KMS-11 (cell line): ENCODE results near the gene DFFB.
A peak's percentile ranks its signal among the peaks of the same experiment; 100 is the strongest.

Experiments
- H2AFZ ChIP-seq: fragments of 200-600 bp; sonication (generic); 2 replicates; pipeline ENCODE4 v1.6.1; 2016; ENCODE audit warnings: antibody characterized with exemption, mixed run types, low read depth
- H3K27ac ChIP-seq: fragments of 200-600 bp; sonication (generic); 2 replicates; pipeline ENCODE4 v1.6.1; 2016; ENCODE audit warnings: mild to moderate bottlenecking, mixed run types
- H3K27me3 ChIP-seq: fragments of 200-600 bp; sonication (generic); 2 replicates; pipeline ENCODE4 v1.6.1; 2017; ENCODE audit warnings: mild to moderate bottlenecking, low read depth, mixed run types, moderate library complexity; ENCODE audit not compliant: insufficient read depth
- H3K36me3 ChIP-seq: fragments of 200-600 bp; sonication (generic); 2 replicates; pipeline ENCODE4 v1.6.1; 2017; ENCODE audit warnings: mild to moderate bottlenecking, mixed run types; ENCODE audit not compliant: insufficient read depth
- H3K4me1 ChIP-seq: fragments of 200-600 bp; sonication (generic); 2 replicates; pipeline ENCODE4 v1.6.1; 2016; ENCODE audit warnings: mild to moderate bottlenecking, low read depth, mixed run types; ENCODE audit not compliant: poor library complexity, severe bottlenecking
- H3K4me2 ChIP-seq: fragments of 200-600 bp; sonication (generic); 2 replicates; pipeline ENCODE4 v1.7.0; 2016; ENCODE audit warnings: mild to moderate bottlenecking, mixed run types
- H3K4me3 ChIP-seq: fragments of 200-600 bp; sonication (generic); IDR thresholded peaks from 2 replicates; pipeline ENCODE4 v1.6.1; 2017; ENCODE audit warnings: low read depth, low read length, mixed read lengths; ENCODE audit not compliant: insufficient read depth
- H3K79me2 ChIP-seq: fragments of 200-600 bp; sonication (generic); 2 replicates; pipeline ENCODE4 v1.6.1; 2016; ENCODE audit warnings: low read depth, mixed run types; ENCODE audit not compliant: insufficient read depth
- H3K9ac ChIP-seq: fragments of 200-600 bp; sonication (generic); 2 replicates; pipeline ENCODE4 v1.6.1; 2016; ENCODE audit warnings: mild to moderate bottlenecking, mixed run types
- H4K20me1 ChIP-seq: fragments of 200-600 bp; sonication (generic); 2 replicates; pipeline ENCODE4 v1.6.1; 2016; ENCODE audit warnings: mild to moderate bottlenecking, mixed run types; ENCODE audit not compliant: insufficient read depth
- TF ChIP-seq, protein P1 (sequence below): fragments of 200-600 bp; sonication (generic); conservative IDR thresholded peaks from 2 replicates; pipeline ENCODE4 v1.6.1; 2017; ENCODE audit warnings: low read depth, mild to moderate bottlenecking, antibody characterized with exemption, low read length, moderate library complexity, mixed read lengths

Gene DFFB

DNA sequence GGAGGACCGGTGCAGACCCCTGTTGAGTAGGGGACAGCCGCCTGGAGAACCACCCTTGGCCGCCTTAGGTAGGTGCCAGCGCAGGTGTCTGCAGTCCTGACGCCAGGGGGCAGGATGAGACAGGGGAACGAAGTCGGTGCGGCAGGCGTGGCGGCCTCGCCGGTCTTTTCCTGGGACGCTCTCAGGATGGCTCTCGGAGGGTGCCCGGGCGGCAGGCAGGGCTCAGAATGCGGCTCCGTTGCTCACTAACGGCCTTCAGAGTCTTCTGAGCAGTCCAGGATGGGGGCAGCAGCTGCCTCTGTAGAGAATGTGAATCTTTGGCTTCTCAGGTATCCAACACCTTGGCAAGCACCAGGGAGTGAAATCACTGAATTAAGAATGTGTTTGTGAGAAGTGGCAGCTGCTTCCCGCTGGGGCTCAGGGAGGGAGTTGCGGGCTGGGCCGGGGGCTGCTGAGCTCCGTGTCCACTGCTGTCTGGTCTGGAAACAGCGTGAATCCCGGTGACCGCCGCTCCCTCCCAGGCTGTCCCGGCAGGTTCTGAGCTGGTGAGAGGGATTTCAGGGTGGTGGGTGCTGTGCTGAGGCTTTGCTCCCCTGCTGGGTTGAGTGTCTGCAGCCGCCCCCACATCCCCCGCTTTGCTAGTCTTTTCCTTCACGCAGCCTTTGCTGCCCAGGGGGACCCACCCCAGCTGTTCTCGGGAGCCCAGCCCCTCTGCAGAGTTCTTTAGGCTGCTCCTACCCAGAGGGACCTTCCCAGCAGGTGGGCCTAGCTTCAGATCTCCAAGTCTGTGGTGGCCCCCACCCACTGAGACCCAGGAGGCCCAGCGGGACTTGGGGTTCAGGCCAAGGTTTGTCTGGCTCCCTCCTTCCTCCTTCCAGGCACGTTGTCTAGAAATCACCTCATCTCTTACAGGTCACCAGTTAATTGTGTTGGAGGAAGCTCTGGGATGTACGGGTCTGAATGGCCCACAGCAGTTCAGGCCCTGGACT, 53.9 kb downstream of the DFFB start:
- peaks cover 2% of the 10 kb centered on the region; the same call in 1 of the 2 replicates for H3K27me3 ChIP-seq
- H3K4me2 ChIP-seq = no peak overlapping the region
- no peak overlapping the region for H3K27ac ChIP-seq
- TF ChIP-seq, protein P1, sequence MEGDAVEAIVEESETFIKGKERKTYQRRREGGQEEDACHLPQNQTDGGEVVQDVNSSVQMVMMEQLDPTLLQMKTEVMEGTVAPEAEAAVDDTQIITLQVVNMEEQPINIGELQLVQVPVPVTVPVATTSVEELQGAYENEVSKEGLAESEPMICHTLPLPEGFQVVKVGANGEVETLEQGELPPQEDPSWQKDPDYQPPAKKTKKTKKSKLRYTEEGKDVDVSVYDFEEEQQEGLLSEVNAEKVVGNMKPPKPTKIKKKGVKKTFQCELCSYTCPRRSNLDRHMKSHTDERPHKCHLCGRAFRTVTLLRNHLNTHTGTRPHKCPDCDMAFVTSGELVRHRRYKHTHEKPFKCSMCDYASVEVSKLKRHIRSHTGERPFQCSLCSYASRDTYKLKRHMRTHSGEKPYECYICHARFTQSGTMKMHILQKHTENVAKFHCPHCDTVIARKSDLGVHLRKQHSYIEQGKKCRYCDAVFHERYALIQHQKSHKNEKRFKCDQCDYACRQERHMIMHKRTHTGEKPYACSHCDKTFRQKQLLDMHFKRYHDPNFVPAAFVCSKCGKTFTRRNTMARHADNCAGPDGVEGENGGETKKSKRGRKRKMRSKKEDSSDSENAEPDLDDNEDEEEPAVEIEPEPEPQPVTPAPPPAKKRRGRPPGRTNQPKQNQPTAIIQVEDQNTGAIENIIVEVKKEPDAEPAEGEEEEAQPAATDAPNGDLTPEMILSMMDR = peak; percentile 58
- H3K36me3 ChIP-seq = no peaks in the 10 kb centered on the region
- H3K4me1 ChIP-seq = no peaks in the 10 kb centered on the region
- H3K4me3 ChIP-seq = no peak overlapping the region
- no peak overlapping the region for H3K9ac ChIP-seq
- no peak overlapping the region for H2AFZ ChIP-seq
- H4K20me1 ChIP-seq = no peaks in the 10 kb centered on the region
- H3K79me2 ChIP-seq = no peaks in the 10 kb centered on the region

DNA sequence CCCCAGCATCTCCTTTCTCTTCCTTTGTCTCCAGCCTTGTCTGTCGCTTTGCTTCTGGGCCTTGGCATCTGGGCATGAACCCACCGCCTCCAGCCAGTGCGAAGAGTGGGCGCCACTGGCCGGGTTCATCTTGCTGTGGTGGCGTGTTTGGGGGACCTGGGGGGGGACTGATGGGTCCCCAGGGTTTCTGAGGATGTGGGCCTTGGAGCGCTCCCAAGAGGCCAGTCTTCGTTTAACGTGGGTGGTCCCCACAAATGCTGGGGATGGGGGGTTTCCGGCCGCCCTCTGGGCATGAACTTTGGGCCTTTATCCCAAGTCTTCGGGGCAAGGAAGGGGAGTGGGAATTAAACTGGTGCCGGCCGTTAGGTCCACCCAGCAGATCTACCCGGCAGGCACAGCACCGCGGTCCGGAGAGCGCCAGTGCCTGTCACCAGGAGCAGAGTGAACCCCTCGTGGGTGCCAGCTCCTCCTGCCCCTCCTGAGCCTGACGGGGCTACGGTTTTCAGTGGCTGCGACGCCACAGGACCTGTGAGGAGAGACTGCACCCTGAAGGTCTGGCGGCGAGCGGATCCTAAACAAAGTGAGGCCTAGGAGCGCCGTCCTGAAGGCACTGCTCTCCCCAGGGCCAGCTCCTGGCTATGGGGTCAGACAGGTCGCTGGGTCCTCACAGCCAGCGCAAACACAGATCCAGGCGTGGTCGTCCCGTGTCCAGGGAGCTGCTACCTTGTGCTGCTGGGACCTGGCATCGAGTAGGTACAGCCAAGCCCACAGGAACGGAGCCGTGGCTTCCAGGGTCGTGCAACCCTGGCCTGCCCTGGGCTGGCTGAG, 54.9 kb downstream of the DFFB start:
- no peak overlapping the region for H3K27ac ChIP-seq
- H3K4me3 ChIP-seq = no peak overlapping the region
- H2AFZ ChIP-seq = no peak overlapping the region
- no peak overlapping the region for H3K4me2 ChIP-seq
- H3K36me3 ChIP-seq = no peaks in the 10 kb centered on the region
- no peaks in the 10 kb centered on the region for H3K79me2 ChIP-seq
- H3K27me3 ChIP-seq = peaks cover 2% of the 10 kb centered on the region; the same call in 1 of the 2 replicates
- TF ChIP-seq, protein P1 = no peak
- H4K20me1 ChIP-seq = no peaks in the 10 kb centered on the region
- H3K9ac ChIP-seq = no peak overlapping the region
- no peaks in the 10 kb centered on the region for H3K4me1 ChIP-seq

DNA sequence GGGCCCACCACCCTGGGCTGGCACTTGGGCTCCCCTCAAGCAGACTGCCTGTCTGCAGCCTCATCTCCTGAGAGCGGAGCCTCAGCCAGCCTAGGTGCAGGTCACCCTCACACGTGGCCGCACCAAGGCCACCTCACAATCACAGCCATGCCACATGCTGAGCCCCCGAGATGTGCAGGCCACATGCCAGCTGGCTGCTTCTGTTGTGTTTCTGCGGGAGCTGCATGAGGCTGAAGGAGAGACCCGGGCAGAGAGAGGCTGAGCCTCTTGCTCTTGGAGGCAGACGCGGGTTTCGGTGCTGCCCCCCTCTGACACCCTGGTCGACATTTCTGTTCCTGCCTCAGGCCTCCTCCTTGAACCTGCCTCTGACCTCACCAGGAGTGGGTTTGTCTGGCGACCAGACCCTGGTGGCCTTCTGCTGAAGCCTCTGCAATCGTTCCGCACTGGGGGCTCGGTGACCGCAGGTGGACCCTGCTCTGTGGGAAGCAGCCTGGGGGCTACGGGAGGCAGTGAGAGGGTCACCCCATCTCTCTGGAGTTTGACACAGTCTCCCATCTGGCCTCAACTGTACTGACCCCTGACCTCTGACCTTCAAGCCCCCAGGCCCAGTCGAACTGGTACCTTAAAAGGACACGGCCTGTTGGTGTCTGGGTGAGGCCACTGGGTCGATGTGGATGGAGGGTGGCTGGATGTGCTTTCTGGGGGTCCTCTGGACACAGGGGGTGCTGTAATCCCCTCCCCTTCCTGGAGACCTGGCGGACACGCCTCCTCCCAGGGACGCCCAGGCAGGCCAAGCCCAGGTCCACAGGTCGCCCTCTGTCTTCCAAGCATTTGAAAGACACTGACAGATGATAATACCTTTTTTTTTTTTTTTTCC, 55.8 kb downstream of the DFFB start:
- Histone ChIP-seq H3K9ac (no peak overlapping the region), H3K4me2 (no peak overlapping the region), H3K4me3 (no peak overlapping the region)

More for the DNA sequence above, 55.8 kb downstream of the DFFB start:
- no peaks in the 10 kb centered on the region for H3K79me2 ChIP-seq
- H3K36me3 ChIP-seq = no peaks in the 10 kb centered on the region
- TF ChIP-seq, protein P1 = no peak
- H2AFZ ChIP-seq = no peak overlapping the region
- no peak overlapping the region for H3K27ac ChIP-seq
- no peaks in the 10 kb centered on the region for H3K4me1 ChIP-seq
- H4K20me1 ChIP-seq = no peaks in the 10 kb centered on the region
- peaks cover 8% of the 10 kb centered on the region; the same call in 1 of the 2 replicates for H3K27me3 ChIP-seq
